WTC11 (cell line): ENCODE data around the gene FAF1. TPM values are rescaled to one million over a fixed set of nuclear protein-coding genes. Genes with fewer than 3 reads are reported as not detected.

Source experiments
- ATAC-seq: fragments of 200-7000 bp; cut with Tn5 transposase; 2 replicates; pipeline ENCODE4 v1.10.0; 2021; ENCODE audit warnings: mild to moderate bottlenecking, moderate library complexity
- CTCF ChIA-PET: fragments of 300-600 bp; sonication (Branson Sonifier 250); formaldehyde crosslinking; loops from one replicate; lab custom pipeline; 2021; ENCODE audit warnings: antibody characterized with exemption; lab: Charles Lee
- POLR2A ChIA-PET: fragments of 350-600 bp; sonication (Branson Sonifier 250); formaldehyde crosslinking; loops from one replicate; lab custom pipeline; 2021; ENCODE audit warnings: antibody characterized with exemption; lab: Charles Lee
- DNase-seq: peaks from one replicate; pipeline ENCODE4 v3.0.0; 2021; ENCODE audit warnings: low spot score
- H3K27ac Mint-ChIP-seq: 2 replicates; pipeline ENCODE4 v1.8.0; 2021; ENCODE audit warnings: mixed read lengths
- H3K27me3 Mint-ChIP-seq: 2 replicates; pipeline ENCODE4 v1.8.0; 2021; ENCODE audit warnings: low read depth, mild to moderate bottlenecking, moderate library complexity, mixed read lengths
- H3K36me3 Mint-ChIP-seq: 2 replicates; pipeline ENCODE4 v1.8.0; 2021; ENCODE audit warnings: mixed read lengths
- H3K4me1 Mint-ChIP-seq: 2 replicates; pipeline ENCODE4 v1.8.0; 2022; ENCODE audit warnings: mixed read lengths
- H3K4me3 Mint-ChIP-seq: 2 replicates; pipeline ENCODE4 v1.8.0; 2021; ENCODE audit warnings: mild to moderate bottlenecking, moderate library complexity, mixed read lengths
- H3K9me3 Mint-ChIP-seq: 2 replicates; pipeline ENCODE4 v1.8.0; 2021; ENCODE audit warnings: mixed read lengths
- AR ChIP-seq: fragments of 250-450 bp; sonication (Bioruptor Pico); IDR thresholded peaks from 2 replicates; pipeline ENCODE4 v1.9.0; 2021; ENCODE audit warnings: mild to moderate bottlenecking
- CDX4 ChIP-seq: fragments of 250-450 bp; sonication (Bioruptor Pico); IDR thresholded peaks from 2 replicates; pipeline ENCODE4 v1.9.0; 2021; ENCODE audit warnings: moderate library complexity, mild to moderate bottlenecking, inconsistent platforms, borderline replicate concordance
- ETV6 ChIP-seq: sonication (generic); formaldehyde crosslinking; IDR thresholded peaks from 2 replicates; pipeline ENCODE4 v1.8.1; 2022; ENCODE audit warnings: mild to moderate bottlenecking, missing genetic modification reagents
- HMGXB4 ChIP-seq: sonication (generic); formaldehyde crosslinking; IDR thresholded peaks from 2 replicates; pipeline ENCODE4 v1.8.1; 2023; ENCODE audit warnings: mild to moderate bottlenecking, moderate library complexity, missing genetic modification reagents
- IRF2 ChIP-seq: sonication (generic); formaldehyde crosslinking; IDR thresholded peaks from 2 replicates; pipeline ENCODE4 v1.8.0; 2022; ENCODE audit warnings: low read depth, missing genetic modification reagents, borderline replicate concordance
- MXD4 ChIP-seq: fragments of 250-450 bp; sonication (Bioruptor Pico); IDR thresholded peaks from 2 replicates; pipeline ENCODE4 v1.8.0; 2021; ENCODE audit warnings: mild to moderate bottlenecking, moderate library complexity, borderline replicate concordance
- NR2C2 ChIP-seq: sonication (generic); formaldehyde crosslinking; IDR thresholded peaks from 2 replicates; pipeline ENCODE4 v1.8.0; 2022; ENCODE audit warnings: mild to moderate bottlenecking, missing genetic modification reagents
- PREB ChIP-seq: sonication (generic); formaldehyde crosslinking; IDR thresholded peaks from 2 replicates; pipeline ENCODE4 v1.8.1; 2022; ENCODE audit warnings: mild to moderate bottlenecking, missing genetic modification reagents, moderate library complexity, borderline replicate concordance
- PRRX2 ChIP-seq: fragments of 250-450 bp; sonication (Bioruptor Pico); IDR thresholded peaks from 2 replicates; pipeline ENCODE4 v1.8.0; 2021; ENCODE audit warnings: mild to moderate bottlenecking
- RORB ChIP-seq: fragments of 250-450 bp; sonication (Bioruptor Pico); IDR thresholded peaks from 2 replicates; pipeline ENCODE4 v1.9.0; 2021; ENCODE audit warnings: mild to moderate bottlenecking
- TP53 ChIP-seq: sonication (generic); formaldehyde crosslinking; IDR thresholded peaks from 2 replicates; pipeline ENCODE4 v1.8.1; 2023; ENCODE audit warnings: mild to moderate bottlenecking, missing genetic modification reagents
- ZNF232 ChIP-seq: sonication (generic); formaldehyde crosslinking; IDR thresholded peaks from 2 replicates; pipeline ENCODE4 v1.8.0; 2022; ENCODE audit warnings: mild to moderate bottlenecking, missing genetic modification reagents
- ZNF281 ChIP-seq: sonication (generic); formaldehyde crosslinking; IDR thresholded peaks from 2 replicates; pipeline ENCODE4 v1.8.0; 2023; ENCODE audit warnings: mild to moderate bottlenecking, missing genetic modification reagents
- total RNA-seq: library from RNA; stranded (reverse); gene quantifications from 3 replicates; pipeline ENCODE4 v1.2.3, GENCODE V29; 2021
- TF ChIP-seq, protein P1 (sequence below): sonication (generic); formaldehyde crosslinking; IDR thresholded peaks from 2 replicates; pipeline ENCODE4 v1.8.1; 2023; ENCODE audit warnings: mild to moderate bottlenecking, missing genetic modification reagents, borderline replicate concordance
- TF ChIP-seq, protein P2 (sequence below): fragments of 250-450 bp; sonication (Bioruptor Pico); IDR thresholded peaks from 2 replicates; pipeline ENCODE4 v1.9.0; 2021; ENCODE audit warnings: mild to moderate bottlenecking, borderline replicate concordance
- TF ChIP-seq, protein P3 (sequence below): sonication (generic); formaldehyde crosslinking; IDR thresholded peaks from 2 replicates; pipeline ENCODE4 v1.8.0; 2023; ENCODE audit warnings: missing genetic modification reagents

The FAF1 gene
- total RNA-seq, 1 experiment from 2014 or later: 53.5 TPM

DNA sequence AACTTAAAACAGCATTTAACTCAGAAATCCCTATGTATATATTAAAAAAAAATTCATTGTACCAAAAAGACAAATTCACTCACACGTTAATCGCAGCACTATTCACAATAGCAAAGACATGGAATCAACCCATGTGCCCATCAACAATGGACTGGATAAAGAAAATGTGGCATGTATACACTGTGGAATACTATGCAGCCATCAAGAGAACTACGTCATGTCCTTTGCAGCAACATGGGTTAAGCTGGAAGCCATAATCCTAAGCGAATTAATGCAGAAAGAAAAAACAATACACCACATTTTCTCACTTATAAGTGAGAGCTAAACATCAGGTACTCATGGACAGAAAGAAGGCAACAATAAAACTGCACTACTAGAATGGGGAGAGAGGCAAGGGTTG is 99.4 kb downstream of the FAF1 start (continued):
- TF ChIP-seq, protein P1, sequence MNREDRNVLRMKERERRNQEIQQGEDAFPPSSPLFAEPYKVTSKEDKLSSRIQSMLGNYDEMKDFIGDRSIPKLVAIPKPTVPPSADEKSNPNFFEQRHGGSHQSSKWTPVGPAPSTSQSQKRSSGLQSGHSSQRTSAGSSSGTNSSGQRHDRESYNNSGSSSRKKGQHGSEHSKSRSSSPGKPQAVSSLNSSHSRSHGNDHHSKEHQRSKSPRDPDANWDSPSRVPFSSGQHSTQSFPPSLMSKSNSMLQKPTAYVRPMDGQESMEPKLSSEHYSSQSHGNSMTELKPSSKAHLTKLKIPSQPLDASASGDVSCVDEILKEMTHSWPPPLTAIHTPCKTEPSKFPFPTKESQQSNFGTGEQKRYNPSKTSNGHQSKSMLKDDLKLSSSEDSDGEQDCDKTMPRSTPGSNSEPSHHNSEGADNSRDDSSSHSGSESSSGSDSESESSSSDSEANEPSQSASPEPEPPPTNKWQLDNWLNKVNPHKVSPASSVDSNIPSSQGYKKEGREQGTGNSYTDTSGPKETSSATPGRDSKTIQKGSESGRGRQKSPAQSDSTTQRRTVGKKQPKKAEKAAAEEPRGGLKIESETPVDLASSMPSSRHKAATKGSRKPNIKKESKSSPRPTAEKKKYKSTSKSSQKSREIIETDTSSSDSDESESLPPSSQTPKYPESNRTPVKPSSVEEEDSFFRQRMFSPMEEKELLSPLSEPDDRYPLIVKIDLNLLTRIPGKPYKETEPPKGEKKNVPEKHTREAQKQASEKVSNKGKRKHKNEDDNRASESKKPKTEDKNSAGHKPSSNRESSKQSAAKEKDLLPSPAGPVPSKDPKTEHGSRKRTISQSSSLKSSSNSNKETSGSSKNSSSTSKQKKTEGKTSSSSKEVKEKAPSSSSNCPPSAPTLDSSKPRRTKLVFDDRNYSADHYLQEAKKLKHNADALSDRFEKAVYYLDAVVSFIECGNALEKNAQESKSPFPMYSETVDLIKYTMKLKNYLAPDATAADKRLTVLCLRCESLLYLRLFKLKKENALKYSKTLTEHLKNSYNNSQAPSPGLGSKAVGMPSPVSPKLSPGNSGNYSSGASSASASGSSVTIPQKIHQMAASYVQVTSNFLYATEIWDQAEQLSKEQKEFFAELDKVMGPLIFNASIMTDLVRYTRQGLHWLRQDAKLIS (CRISPR knock-in tag): no peak
- TF ChIP-seq AR: no peak

GRCh38 chr1:50860256-50860655 is 99.8 kb downstream of the FAF1 start:
- Mint-ChIP-seq H3K36me3 (peaks cover 26% of the 10 kb centered on the region), H3K27ac (no peak overlapping the region), H3K27me3 (no peaks in the 10 kb centered on the region), H3K4me1 (no peaks in the 10 kb centered on the region), H3K9me3 (peaks cover 37% of the 10 kb centered on the region), H3K4me3 (no peak overlapping the region)
- DNase-seq: no peak
- CTCF ChIA-PET: no interaction called here
- POLR2A ChIA-PET: no interaction called here
- no peak for ATAC-seq
- TF ChIP-seq, protein P2, sequence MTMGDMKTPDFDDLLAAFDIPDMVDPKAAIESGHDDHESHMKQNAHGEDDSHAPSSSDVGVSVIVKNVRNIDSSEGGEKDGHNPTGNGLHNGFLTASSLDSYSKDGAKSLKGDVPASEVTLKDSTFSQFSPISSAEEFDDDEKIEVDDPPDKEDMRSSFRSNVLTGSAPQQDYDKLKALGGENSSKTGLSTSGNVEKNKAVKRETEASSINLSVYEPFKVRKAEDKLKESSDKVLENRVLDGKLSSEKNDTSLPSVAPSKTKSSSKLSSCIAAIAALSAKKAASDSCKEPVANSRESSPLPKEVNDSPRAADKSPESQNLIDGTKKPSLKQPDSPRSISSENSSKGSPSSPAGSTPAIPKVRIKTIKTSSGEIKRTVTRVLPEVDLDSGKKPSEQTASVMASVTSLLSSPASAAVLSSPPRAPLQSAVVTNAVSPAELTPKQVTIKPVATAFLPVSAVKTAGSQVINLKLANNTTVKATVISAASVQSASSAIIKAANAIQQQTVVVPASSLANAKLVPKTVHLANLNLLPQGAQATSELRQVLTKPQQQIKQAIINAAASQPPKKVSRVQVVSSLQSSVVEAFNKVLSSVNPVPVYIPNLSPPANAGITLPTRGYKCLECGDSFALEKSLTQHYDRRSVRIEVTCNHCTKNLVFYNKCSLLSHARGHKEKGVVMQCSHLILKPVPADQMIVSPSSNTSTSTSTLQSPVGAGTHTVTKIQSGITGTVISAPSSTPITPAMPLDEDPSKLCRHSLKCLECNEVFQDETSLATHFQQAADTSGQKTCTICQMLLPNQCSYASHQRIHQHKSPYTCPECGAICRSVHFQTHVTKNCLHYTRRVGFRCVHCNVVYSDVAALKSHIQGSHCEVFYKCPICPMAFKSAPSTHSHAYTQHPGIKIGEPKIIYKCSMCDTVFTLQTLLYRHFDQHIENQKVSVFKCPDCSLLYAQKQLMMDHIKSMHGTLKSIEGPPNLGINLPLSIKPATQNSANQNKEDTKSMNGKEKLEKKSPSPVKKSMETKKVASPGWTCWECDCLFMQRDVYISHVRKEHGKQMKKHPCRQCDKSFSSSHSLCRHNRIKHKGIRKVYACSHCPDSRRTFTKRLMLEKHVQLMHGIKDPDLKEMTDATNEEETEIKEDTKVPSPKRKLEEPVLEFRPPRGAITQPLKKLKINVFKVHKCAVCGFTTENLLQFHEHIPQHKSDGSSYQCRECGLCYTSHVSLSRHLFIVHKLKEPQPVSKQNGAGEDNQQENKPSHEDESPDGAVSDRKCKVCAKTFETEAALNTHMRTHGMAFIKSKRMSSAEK (CRISPR knock-in tag): no peak
- TF ChIP-seq PRRX2 (CRISPR knock-in tag) (no peak), ZNF281 (CRISPR knock-in tag) (no peak), CDX4 (CRISPR knock-in tag) (no peak), ZNF232 (CRISPR knock-in tag) (no peak), NR2C2 (CRISPR knock-in tag) (no peak), MXD4 (no peak), ETV6 (no peak), IRF2 (CRISPR knock-in tag) (no peak), TP53 (CRISPR knock-in tag) (no peak), RORB (CRISPR knock-in tag) (no peak), HMGXB4 (CRISPR knock-in tag) (no peak), PREB (CRISPR knock-in tag) (no peak)
- TF ChIP-seq, protein P3, sequence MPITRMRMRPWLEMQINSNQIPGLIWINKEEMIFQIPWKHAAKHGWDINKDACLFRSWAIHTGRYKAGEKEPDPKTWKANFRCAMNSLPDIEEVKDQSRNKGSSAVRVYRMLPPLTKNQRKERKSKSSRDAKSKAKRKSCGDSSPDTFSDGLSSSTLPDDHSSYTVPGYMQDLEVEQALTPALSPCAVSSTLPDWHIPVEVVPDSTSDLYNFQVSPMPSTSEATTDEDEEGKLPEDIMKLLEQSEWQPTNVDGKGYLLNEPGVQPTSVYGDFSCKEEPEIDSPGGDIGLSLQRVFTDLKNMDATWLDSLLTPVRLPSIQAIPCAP (CRISPR knock-in tag): no peak
